Stimulated activated naive CD8-positive, alpha-beta T cell treated with anti-CD3 and anti-CD28 coated beads, Interleukin-15, Interleukin-2, amounts not matched to agents 100 ng/mL and 50 ng/mL, for 24 hours (primary cell): ENCODE data around the gene CSF2.

Source experiments
- H3K27ac Mint-ChIP-seq: one replicate; pipeline ENCODE4 v1.8.0; 2021; ENCODE audit warnings: mild to moderate bottlenecking, mixed read lengths
- H3K27me3 Mint-ChIP-seq: one replicate; pipeline ENCODE4 v1.8.0; 2021; ENCODE audit warnings: mixed read lengths
- H3K36me3 Mint-ChIP-seq: one replicate; pipeline ENCODE4 v1.8.0; 2021; ENCODE audit warnings: low read depth, mixed read lengths
- H3K4me1 Mint-ChIP-seq: one replicate; pipeline ENCODE4 v1.8.0; 2021; ENCODE audit warnings: low read depth, mixed read lengths
- H3K4me3 Mint-ChIP-seq: one replicate; pipeline ENCODE4 v1.8.0; 2021; ENCODE audit warnings: mild to moderate bottlenecking, mixed read lengths
- H3K9me3 Mint-ChIP-seq: one replicate; pipeline ENCODE4 v1.8.0; 2021; ENCODE audit warnings: mixed read lengths

The CSF2 gene

GRCh38 chr5:132073231-132074013, at the start of gene CSF2:
Gene CSF2, plus strand, starts transcription at chr5:132073789. Its CDS starts 35 bp downstream, at chr5:132073824.
- peak within 1 kb of the TSS; percentile 82 for H3K4me3 Mint-ChIP-seq
- no peaks in the 10 kb centered on the region for H3K9me3 Mint-ChIP-seq
- peaks cover 26% of the 10 kb centered on the region for H3K36me3 Mint-ChIP-seq
- peak within 1 kb of the TSS; percentile 83 for H3K27ac Mint-ChIP-seq
- H3K4me1 Mint-ChIP-seq, result peaks cover 85% of the 10 kb centered on the region
- no peaks in the 10 kb centered on the region for H3K27me3 Mint-ChIP-seq

- Mint-ChIP-seq H3K27ac (no peak overlapping the region), H3K27me3 (no peaks in the 10 kb centered on the region), H3K4me1 (peaks cover 10% of the 10 kb centered on the region), H3K9me3 (no peaks in the 10 kb centered on the region), H3K4me3 (no peak overlapping the region), H3K36me3 (peaks cover 3% of the 10 kb centered on the region)
Measured at GRCh38 chr5:132024117-132024435, 49.5 kb upstream of the CSF2 start.

- Mint-ChIP-seq H3K4me3 (no peak overlapping the region), H3K27ac (no peak overlapping the region), H3K9me3 (no peaks in the 10 kb centered on the region), H3K27me3 (peaks cover 6% of the 10 kb centered on the region), H3K4me1 (peaks cover 5% of the 10 kb centered on the region), H3K36me3 (peaks cover 3% of the 10 kb centered on the region)
Measured at GRCh38 chr5:132024789-132025402, 48.7 kb upstream of the CSF2 start.

- peaks cover 3% of the 10 kb centered on the region for H3K36me3 Mint-ChIP-seq
- peaks cover 5% of the 10 kb centered on the region for H3K4me1 Mint-ChIP-seq
- H3K27me3 Mint-ChIP-seq, result peaks cover 11% of the 10 kb centered on the region
- no peak overlapping the region for H3K4me3 Mint-ChIP-seq
- H3K27ac Mint-ChIP-seq, result no peak overlapping the region
- no peaks in the 10 kb centered on the region for H3K9me3 Mint-ChIP-seq
Measured at GRCh38 chr5:132025403-132025971, 48.1 kb upstream of the CSF2 start.

- H3K36me3 Mint-ChIP-seq, result peaks cover 3% of the 10 kb centered on the region
- no peak overlapping the region for H3K4me3 Mint-ChIP-seq
- no peaks in the 10 kb centered on the region for H3K9me3 Mint-ChIP-seq
- peaks cover 5% of the 10 kb centered on the region for H3K4me1 Mint-ChIP-seq
- H3K27me3 Mint-ChIP-seq, result peaks cover 12% of the 10 kb centered on the region
- H3K27ac Mint-ChIP-seq, result no peak overlapping the region
Measured at GRCh38 chr5:132026516-132027008, 47.0 kb upstream of the CSF2 start.

GRCh38 chr5:132027027-132027426, 46.6 kb upstream of the CSF2 start:
- H3K27me3 Mint-ChIP-seq, result peaks cover 14% of the 10 kb centered on the region
- peaks cover 10% of the 10 kb centered on the region for H3K4me1 Mint-ChIP-seq
- H3K36me3 Mint-ChIP-seq, result peaks cover 3% of the 10 kb centered on the region
- H3K4me3 Mint-ChIP-seq, result no peak overlapping the region
- no peaks in the 10 kb centered on the region for H3K9me3 Mint-ChIP-seq
- H3K27ac Mint-ChIP-seq, result no peak overlapping the region

- Mint-ChIP-seq H3K27ac (peak overlapping the region; percentile 49), H3K4me1 (peaks cover 10% of the 10 kb centered on the region), H3K4me3 (no peak overlapping the region), H3K36me3 (peaks cover 7% of the 10 kb centered on the region), H3K27me3 (peaks cover 31% of the 10 kb centered on the region), H3K9me3 (peaks cover 17% of the 10 kb centered on the region)
Measured at GRCh38 chr5:132029609-132030330, 43.8 kb upstream of the CSF2 start.

- Mint-ChIP-seq H3K9me3 (peaks cover 17% of the 10 kb centered on the region), H3K27me3 (peaks cover 31% of the 10 kb centered on the region), H3K27ac (no peak overlapping the region), H3K36me3 (peaks cover 7% of the 10 kb centered on the region), H3K4me3 (no peak overlapping the region), H3K4me1 (peaks cover 10% of the 10 kb centered on the region)
Measured at GRCh38 chr5:132030610-132031009, 43.0 kb upstream of the CSF2 start.

- H3K36me3 Mint-ChIP-seq, result peaks cover 7% of the 10 kb centered on the region
- H3K9me3 Mint-ChIP-seq, result peaks cover 17% of the 10 kb centered on the region
- no peak overlapping the region for H3K4me3 Mint-ChIP-seq
- peaks cover 23% of the 10 kb centered on the region for H3K4me1 Mint-ChIP-seq
- H3K27ac Mint-ChIP-seq, result no peak overlapping the region
- peaks cover 35% of the 10 kb centered on the region for H3K27me3 Mint-ChIP-seq
Measured at GRCh38 chr5:132032196-132032595, 41.4 kb upstream of the CSF2 start.

- Mint-ChIP-seq H3K4me1 (peaks cover 32% of the 10 kb centered on the region), H3K27ac (no peak overlapping the region), H3K36me3 (peaks cover 4% of the 10 kb centered on the region), H3K9me3 (peaks cover 17% of the 10 kb centered on the region), H3K4me3 (no peak overlapping the region), H3K27me3 (peaks cover 35% of the 10 kb centered on the region)
Measured at GRCh38 chr5:132033122-132033521, 40.5 kb upstream of the CSF2 start.

GRCh38 chr5:132037353-132037752, 36.2 kb upstream of the CSF2 start:
- Mint-ChIP-seq H3K27ac (peak overlapping the region; percentile 56), H3K4me1 (peaks cover 39% of the 10 kb centered on the region), H3K27me3 (peaks cover 45% of the 10 kb centered on the region), H3K9me3 (peaks cover 21% of the 10 kb centered on the region), H3K4me3 (no peak overlapping the region), H3K36me3 (peaks cover 4% of the 10 kb centered on the region)

GRCh38 chr5:132044207-132044606, 29.4 kb upstream of the CSF2 start:
- Mint-ChIP-seq H3K27ac (no peak overlapping the region), H3K9me3 (peaks cover 6% of the 10 kb centered on the region), H3K4me3 (no peak overlapping the region), H3K4me1 (peaks cover 18% of the 10 kb centered on the region), H3K36me3 (no peaks in the 10 kb centered on the region), H3K27me3 (peaks cover 30% of the 10 kb centered on the region)

GRCh38 chr5:132046880-132047299, 26.7 kb upstream of the CSF2 start:
- peaks cover 8% of the 10 kb centered on the region for H3K27me3 Mint-ChIP-seq
- H3K36me3 Mint-ChIP-seq, result no peaks in the 10 kb centered on the region
- peaks cover 6% of the 10 kb centered on the region for H3K9me3 Mint-ChIP-seq
- H3K4me3 Mint-ChIP-seq, result no peak overlapping the region
- peaks cover 10% of the 10 kb centered on the region for H3K4me1 Mint-ChIP-seq
- peak overlapping the region; percentile 38 for H3K27ac Mint-ChIP-seq

GRCh38 chr5:132049093-132049492, 24.5 kb upstream of the CSF2 start:
- no peak overlapping the region for H3K27ac Mint-ChIP-seq
- no peaks in the 10 kb centered on the region for H3K9me3 Mint-ChIP-seq
- H3K36me3 Mint-ChIP-seq, result no peaks in the 10 kb centered on the region
- peaks cover 3% of the 10 kb centered on the region for H3K27me3 Mint-ChIP-seq
- H3K4me1 Mint-ChIP-seq, result peaks cover 10% of the 10 kb centered on the region
- no peak overlapping the region for H3K4me3 Mint-ChIP-seq

- Mint-ChIP-seq H3K9me3 (no peaks in the 10 kb centered on the region), H3K4me1 (peaks cover 11% of the 10 kb centered on the region), H3K27ac (no peak overlapping the region), H3K27me3 (no peaks in the 10 kb centered on the region), H3K36me3 (no peaks in the 10 kb centered on the region), H3K4me3 (no peak overlapping the region)
Measured at GRCh38 chr5:132049559-132049958, 24.0 kb upstream of the CSF2 start.
